Spleen (tissue), 7 donors: ENCODE measurements around the gene EPN3.

Experiments
- CTCF ChIP-seq, 11 experiments: fragments of 200-600 bp in 7 of 11; fragments of 450-650 bp in 4 of 11; sonication (generic) in 4 of 11; IDR thresholded peaks in 8 of 11; conservative IDR thresholded peaks in 3 of 11; 1 replicate in 7 of 11; 2 replicates in 4 of 11; pipeline versions ENCODE4 v1.4.0 to v1.8.0; 2016 to 2021; ENCODE audit warnings: antibody characterized with exemption in 11 of 11, inconsistent platforms in 4 of 11, mild to moderate bottlenecking in 1 of 11
- POLR2A ChIP-seq, 3 donors: fragments of 450-650 bp; IDR thresholded peaks; one replicate each; pipeline ENCODE4 v1.5.1; 2017; ENCODE audit warnings: antibody characterized with exemption in 3 of 3, mild to moderate bottlenecking in 1 of 3
- donor health status: DM: no; HTN: no; CAD: no; lungs with moderate emphysema.
- donor health status: DM: no; HTN: no; CAD: no.
- donor health status: DM: no; HTN: no; CAD: no.

GRCh38 chr17:50584749-50585148 is 52.2 kb downstream of the EPN3 start:
- TF ChIP-seq CTCF (IDR thresholded peaks at IDR 0.05 in 8 of 11, conservative IDR thresholded peaks at IDR 0.05 in 3 of 11) (no peak), POLR2A (IDR thresholded peaks at IDR 0.05) (no peak)
